HFF-Myc (cell line): Measurements from ENCODE around the gene RBX1.

Source experiments
- DNase-seq: peaks from one replicate; pipeline ENCODE4 v3.0.0-alpha.2; 2011; ENCODE audit warnings: low read depth; ENCODE audit errors: extremely low read depth
- H3K4me3 ChIP-seq: replicated peaks from 2 replicates; pipeline ENCODE4 v1.5.1; 2011; ENCODE audit warnings: low read depth, mild to moderate bottlenecking, control low read depth, low read length
- TF ChIP-seq, protein P1 (sequence below): IDR thresholded peaks from 2 replicates; pipeline ENCODE4 v1.5.1; 2012; ENCODE audit warnings: mild to moderate bottlenecking, low read depth, low read length, control low read depth; ENCODE audit errors: missing control alignments

The RBX1 gene

DNA sequence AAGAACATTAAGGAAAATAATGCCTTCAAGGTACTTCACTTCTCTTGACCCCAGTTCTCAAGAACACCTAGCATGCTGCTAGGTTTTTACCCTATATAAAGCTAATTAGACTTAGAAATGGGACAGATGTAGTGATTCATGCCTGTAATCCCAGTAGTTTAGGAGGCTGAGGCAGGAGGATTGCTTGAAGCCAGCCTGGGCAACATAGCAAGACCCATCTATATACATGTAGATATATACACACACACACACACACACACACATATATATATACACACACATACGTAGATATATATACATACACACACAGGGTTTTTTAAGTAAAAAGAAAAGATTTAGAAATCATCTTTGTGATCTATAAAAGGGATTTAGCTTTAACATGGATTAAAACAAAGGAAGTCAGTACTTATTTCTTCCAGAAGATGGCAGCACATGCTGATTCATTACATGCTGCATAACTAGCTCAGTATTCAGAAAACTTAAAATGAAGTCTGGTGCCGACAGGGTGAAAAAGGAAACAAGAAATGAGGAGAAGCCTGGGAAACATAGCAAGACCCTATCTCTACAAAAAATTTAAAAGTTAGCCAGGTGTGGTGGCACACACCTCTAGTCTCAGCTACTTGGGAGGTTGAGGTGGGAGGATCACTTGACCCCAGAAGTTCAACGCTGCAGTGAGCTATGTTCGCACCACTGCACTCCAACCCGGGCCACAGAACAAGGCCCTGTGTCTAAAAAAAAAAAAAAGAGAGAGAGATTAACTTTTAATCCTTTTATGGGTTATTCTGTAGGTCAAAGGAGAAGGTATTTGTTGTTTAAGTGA lies 28.5 kb upstream of the RBX1 start:
- TF ChIP-seq, protein P1, sequence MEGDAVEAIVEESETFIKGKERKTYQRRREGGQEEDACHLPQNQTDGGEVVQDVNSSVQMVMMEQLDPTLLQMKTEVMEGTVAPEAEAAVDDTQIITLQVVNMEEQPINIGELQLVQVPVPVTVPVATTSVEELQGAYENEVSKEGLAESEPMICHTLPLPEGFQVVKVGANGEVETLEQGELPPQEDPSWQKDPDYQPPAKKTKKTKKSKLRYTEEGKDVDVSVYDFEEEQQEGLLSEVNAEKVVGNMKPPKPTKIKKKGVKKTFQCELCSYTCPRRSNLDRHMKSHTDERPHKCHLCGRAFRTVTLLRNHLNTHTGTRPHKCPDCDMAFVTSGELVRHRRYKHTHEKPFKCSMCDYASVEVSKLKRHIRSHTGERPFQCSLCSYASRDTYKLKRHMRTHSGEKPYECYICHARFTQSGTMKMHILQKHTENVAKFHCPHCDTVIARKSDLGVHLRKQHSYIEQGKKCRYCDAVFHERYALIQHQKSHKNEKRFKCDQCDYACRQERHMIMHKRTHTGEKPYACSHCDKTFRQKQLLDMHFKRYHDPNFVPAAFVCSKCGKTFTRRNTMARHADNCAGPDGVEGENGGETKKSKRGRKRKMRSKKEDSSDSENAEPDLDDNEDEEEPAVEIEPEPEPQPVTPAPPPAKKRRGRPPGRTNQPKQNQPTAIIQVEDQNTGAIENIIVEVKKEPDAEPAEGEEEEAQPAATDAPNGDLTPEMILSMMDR: peak; percentile 41
- peak; percentile 69 for DNase-seq
- no peak overlapping the region for H3K4me3 ChIP-seq

DNA sequence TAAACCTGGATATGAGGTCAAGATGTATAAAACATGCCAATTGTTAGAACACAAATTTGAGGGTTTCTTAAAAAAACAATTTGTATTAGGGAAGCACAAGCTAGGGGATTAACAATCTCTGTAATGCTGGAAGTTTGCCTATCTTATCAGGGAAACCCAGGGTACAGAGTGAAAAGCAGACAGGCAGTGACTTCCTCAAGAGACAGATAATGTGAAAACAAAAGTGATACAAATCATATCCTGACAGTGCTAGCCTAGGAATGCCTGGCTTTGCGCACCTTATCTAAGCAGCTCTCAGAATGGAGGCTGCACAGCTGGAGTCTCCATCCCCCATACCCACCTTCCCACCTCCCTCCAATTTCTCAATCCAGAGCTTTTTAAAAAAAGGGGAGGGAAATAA lies 22.5 kb upstream of the RBX1 start:
- TF ChIP-seq, protein P1: no peak
- no peak for DNase-seq
- H3K4me3 ChIP-seq: no peak overlapping the region

DNA sequence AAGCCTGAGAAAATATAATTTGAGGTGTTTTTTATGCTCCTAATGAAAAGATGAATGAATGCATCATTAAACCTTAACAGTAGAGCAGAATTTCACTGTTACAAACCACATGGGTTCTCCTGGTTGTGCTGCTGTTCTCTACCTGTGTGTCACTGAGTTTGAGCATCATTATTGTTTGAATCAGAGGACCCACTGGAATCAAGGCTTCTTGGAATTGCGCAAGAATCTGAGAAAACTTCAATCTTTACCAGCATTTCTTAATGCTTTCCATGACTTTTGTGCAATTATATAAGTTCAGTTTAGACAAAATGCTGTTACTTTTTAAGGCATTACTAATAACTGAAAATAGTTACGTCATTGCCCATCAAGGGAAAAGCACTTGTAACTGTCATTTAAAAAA lies 18.8 kb upstream of the RBX1 start:
- no peak overlapping the region for H3K4me3 ChIP-seq
- DNase-seq: no peak
- TF ChIP-seq, protein P1: no peak

DNA sequence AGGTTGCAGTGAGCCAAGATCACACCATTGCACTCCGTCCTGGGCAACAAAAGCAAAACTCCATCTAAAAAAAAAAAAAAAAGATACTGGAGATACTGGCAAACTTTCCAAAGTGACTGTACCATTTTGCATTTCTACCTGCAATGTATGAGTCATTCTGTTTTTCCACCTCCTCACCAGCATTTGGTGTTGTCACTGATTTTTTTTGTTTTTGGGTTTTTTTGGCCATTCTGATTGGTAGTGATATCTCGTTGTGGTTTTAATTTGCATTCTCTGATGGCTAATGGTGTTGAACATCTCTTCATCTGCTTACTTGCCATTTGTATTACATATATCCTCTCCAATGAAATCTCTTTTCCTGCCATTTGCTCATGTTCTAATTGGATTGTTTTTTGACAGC lies 12.0 kb upstream of the RBX1 start:
- DNase-seq: no peak
- no peak overlapping the region for H3K4me3 ChIP-seq
- TF ChIP-seq, protein P1: no peak

DNA sequence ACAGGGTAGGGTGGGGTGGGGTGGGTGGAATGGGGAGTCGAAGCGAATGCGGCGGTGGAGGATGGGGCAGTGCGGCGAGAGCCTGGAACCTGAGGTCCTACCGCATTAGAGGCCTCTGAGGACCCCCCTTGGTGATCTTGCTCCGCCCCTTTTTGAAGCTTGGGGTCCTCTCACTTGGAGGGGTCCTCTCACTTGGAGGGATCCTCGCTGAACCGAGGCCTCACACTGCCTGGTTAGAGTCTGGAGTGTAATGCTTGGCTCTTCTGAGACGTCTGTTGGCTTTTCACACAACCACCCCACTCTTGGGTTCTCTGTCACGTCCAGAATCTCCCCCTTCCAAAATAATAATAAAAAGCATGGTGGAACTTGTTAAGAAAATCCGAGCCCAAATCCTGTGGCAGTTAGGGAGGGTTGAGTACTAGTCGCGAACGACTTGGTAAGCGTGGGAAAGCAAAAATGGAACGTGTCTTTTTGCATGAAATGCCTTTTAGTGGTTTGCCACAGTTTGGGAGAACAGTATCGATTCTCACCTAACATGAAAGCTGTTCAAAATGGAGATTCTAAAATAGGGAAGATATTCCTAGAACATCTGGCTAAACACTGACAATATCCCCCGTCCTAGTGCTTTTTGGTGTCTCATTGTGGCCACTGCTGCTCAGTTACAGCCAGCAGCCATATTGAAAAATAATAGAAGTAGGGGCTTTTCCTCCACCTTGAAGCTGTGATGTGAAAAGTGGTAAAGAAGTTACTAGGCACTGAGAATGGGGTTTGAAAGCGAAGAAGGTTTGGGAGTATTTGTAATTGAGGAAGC lies 822 bp downstream of the RBX1 start:
- TF ChIP-seq, protein P1: no peak
- peak overlapping the region; percentile 98 for H3K4me3 ChIP-seq
- no peak for DNase-seq

DNA sequence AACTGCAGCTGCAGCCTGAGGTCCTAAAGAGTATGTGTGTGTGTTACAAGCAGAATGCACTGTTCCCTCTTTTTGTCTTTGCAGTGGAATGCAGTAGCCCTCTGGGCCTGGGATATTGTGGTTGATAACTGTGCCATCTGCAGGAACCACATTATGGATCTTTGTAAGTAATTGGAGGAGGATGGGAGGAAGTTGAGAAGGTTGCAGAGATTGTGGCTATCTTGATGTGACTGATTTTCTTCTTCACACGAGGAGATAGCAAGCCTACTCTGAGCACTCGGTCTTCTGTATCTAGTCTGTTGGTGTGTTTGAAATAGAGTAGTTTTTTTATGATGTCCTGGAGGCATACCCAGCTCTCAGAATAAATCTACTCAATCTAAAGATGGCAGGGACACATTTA lies 2.3 kb downstream of the RBX1 start:
- 0 out of 2 replicates have a peak overlapping the region, but pooled peaks have one; percentile 98 for H3K4me3 ChIP-seq
- TF ChIP-seq, protein P1: no peak
- no peak for DNase-seq
